Astrocyte (in vitro differentiated cells and primary cell): ENCODE results near the gene OR11H6.

ENCODE experiments used
- CTCF ChIP-seq: IDR thresholded peaks from 2 replicates; pipeline ENCODE4 v1.5.1; 2011; ENCODE audit warnings: low read depth, mild to moderate bottlenecking, inconsistent platforms, low read length, moderate library complexity; ENCODE audit not compliant: insufficient read depth
- EZH2 ChIP-seq: IDR thresholded peaks from 2 replicates; pipeline ENCODE4 v1.6.1; 2012; ENCODE audit warnings: mild to moderate bottlenecking, low read length, inconsistent platforms; ENCODE audit not compliant: insufficient read depth

DNA sequence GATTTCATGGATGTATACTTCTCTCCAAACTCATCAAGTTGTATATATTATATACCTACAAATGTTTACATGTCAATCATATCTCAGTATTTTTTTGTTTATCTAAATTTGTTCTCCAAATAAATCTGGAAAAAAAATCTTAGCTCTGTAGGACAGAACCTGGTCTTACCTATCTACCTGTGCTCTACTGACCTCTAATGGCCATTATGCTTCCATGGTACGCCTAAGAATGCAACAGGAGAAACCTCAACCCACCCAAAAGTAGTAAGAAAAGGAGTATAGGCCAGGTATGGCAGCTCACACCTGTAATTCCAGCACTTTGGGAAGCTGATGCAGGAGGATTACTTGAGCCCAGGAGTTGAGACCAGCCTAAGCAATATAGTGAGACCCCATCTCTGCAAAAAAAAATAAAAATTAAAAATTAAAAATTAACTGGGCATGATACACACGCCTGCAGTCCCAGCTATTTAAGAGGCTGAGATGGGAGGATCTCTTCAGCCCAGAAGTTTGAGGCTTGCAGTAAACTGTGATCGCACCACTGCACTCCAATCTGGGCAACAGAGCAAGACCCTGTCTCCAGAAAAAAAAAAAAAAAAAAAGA lies 24.2 kb downstream of the OR11H6 start:
- no peak for TF ChIP-seq CTCF
- TF ChIP-seq EZH2, result no peak
